Endothelial cell (in vitro differentiated cells): ENCODE measurements around the gene DOCK10. TPM values are rescaled to one million over a fixed set of nuclear protein-coding genes. Genes with fewer than 3 reads are reported as not detected.
A peak's percentile ranks its signal among the peaks of the same experiment; 100 is the strongest.

Experiments
- DNase-seq: peaks from one replicate; pipeline ENCODE4 v3.0.0; 2021; ENCODE audit warnings: low spot score
- H3K27ac Mint-ChIP-seq: one replicate; pipeline ENCODE4 v1.8.0; 2021; ENCODE audit warnings: mixed read lengths, inconsistent platforms; ENCODE audit not compliant: unreplicated experiment
- H3K27me3 Mint-ChIP-seq: one replicate; pipeline ENCODE4 v1.8.0; 2021; ENCODE audit warnings: mild to moderate bottlenecking, moderate library complexity, mixed read lengths, inconsistent platforms; ENCODE audit not compliant: unreplicated experiment
- H3K36me3 Mint-ChIP-seq: one replicate; pipeline ENCODE4 v1.8.0; 2021; ENCODE audit warnings: mild to moderate bottlenecking, low read depth, mixed read lengths, inconsistent platforms; ENCODE audit not compliant: unreplicated experiment
- H3K4me1 Mint-ChIP-seq: one replicate; pipeline ENCODE4 v1.8.0; 2021; ENCODE audit warnings: mild to moderate bottlenecking, mixed read lengths, inconsistent platforms; ENCODE audit not compliant: unreplicated experiment
- H3K4me3 Mint-ChIP-seq: one replicate; pipeline ENCODE4 v1.8.0; 2021; ENCODE audit warnings: mild to moderate bottlenecking, mixed read lengths, inconsistent platforms; ENCODE audit not compliant: unreplicated experiment
- H3K9me3 Mint-ChIP-seq: one replicate; pipeline ENCODE4 v1.8.0; 2021; ENCODE audit warnings: mixed read lengths, inconsistent platforms; ENCODE audit not compliant: unreplicated experiment
- CTCF ChIP-seq: fragments of 200-600 bp; sonication (generic); IDR thresholded peaks from one replicate; pipeline ENCODE4 v1.5.0; 2021; ENCODE audit warnings: antibody characterized with exemption; ENCODE audit not compliant: unreplicated experiment
- total RNA-seq: library from RNA; stranded (reverse); fragmentation: NEBNext Ultra II Directional; extraction: Animal tissue kit (Norgen Biotek cat#: 25700); gene quantifications from one replicate; pipeline ENCODE4 v1.2.1, GENCODE V29; 2021; ENCODE audit not compliant: unreplicated experiment

DOCK10 gene
- total RNA-seq, 1 donor from 2014 or later, result 7.6 TPM

DNA sequence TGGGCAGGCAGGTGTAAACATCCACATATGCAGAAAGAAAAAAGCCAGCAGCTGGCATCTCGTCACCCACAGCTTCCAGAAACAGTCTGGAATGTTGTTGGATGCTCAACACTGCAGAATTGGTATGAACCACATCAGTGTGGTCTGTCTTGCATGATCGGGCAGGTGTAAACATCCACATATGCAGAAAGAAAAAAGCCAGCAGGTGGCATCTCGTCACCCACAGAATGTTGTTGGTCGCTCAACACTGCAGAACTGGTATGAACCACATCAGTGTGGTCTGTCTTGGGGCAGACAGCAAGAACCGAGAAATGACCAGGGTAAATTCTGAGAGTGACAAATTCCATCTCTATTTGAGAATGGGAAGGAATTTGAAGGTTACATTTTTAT, 39.6 kb downstream of the DOCK10 start:
- no peak for DNase-seq
- Mint-ChIP-seq H3K9me3 (no peaks in the 10 kb centered on the region), H3K36me3 (no peaks in the 10 kb centered on the region), H3K4me3 (no peak overlapping the region), H3K27me3 (peaks cover 4% of the 10 kb centered on the region), H3K27ac (no peak overlapping the region), H3K4me1 (peaks cover 13% of the 10 kb centered on the region)
- TF ChIP-seq CTCF, result no peak

DNA sequence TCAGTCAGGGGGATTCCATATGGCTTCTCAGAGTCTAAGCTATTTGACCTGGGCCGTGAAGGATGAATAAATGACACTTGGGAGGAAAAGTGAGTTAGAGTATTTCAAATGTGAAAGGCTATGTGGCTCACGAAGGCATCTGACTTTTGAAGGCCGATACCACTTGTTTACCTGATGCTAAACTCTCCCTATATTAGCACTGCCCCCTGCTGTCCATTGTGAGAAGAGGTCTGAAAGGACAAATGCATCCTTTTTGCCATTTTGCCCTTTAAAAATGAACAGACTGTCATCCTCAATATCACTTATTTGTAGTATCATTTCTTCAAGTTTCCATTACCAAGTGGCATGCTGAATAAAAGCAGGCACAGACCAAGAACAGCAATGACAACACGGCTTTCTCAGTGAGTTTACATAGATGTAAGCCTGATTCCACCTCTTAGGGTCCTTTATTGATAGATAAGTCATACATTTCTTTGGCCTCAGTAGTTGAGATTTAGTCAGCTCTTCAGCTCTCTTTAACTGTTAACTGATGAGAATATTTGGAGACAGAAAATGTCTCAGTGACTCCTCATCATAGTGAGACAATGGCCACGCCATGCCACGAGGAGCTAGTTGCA, 40.1 kb downstream of the DOCK10 start:
- peak; percentile 52 for DNase-seq
- H3K27ac Mint-ChIP-seq, result no peak overlapping the region
- no peak overlapping the region for H3K4me3 Mint-ChIP-seq
- peak; percentile 75 for TF ChIP-seq CTCF
- H3K27me3 Mint-ChIP-seq, result peaks cover 4% of the 10 kb centered on the region
- no peaks in the 10 kb centered on the region for H3K9me3 Mint-ChIP-seq
- H3K36me3 Mint-ChIP-seq, result no peaks in the 10 kb centered on the region
- peaks cover 13% of the 10 kb centered on the region for H3K4me1 Mint-ChIP-seq

DNA sequence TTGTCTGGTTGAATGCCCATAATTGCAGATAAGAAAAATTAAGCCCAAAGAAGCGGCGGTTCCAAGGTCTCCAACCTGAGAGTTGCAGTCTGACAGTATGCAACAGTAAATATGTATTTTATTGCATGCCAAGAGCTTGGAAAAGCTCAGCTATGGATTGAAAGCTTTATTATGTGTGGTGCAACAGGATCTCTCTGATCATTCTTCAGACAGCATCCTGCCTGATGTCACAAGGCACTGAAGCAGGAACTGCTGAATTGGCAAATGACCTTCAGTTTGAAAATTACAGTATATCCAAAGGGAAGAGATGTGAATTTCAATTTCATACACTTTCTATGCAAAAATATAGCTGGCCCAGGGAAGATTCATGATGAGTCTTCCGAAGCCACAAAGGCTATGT, 42.5 kb downstream of the DOCK10 start:
- no peak for DNase-seq
- peaks cover 4% of the 10 kb centered on the region for H3K27me3 Mint-ChIP-seq
- H3K36me3 Mint-ChIP-seq, result no peaks in the 10 kb centered on the region
- no peak overlapping the region for H3K4me3 Mint-ChIP-seq
- H3K27ac Mint-ChIP-seq, result no peak overlapping the region
- TF ChIP-seq CTCF, result no peak
- H3K4me1 Mint-ChIP-seq, result peaks cover 13% of the 10 kb centered on the region
- H3K9me3 Mint-ChIP-seq, result no peaks in the 10 kb centered on the region

GRCh38 chr2:224999321-224999720, 42.9 kb downstream of the DOCK10 start:
- no peak for TF ChIP-seq CTCF
- Mint-ChIP-seq H3K36me3 (no peaks in the 10 kb centered on the region), H3K27ac (no peak overlapping the region)

GRCh38 chr2:224997802-224998201, 44.5 kb downstream of the DOCK10 start:
- no peaks in the 10 kb centered on the region for H3K9me3 Mint-ChIP-seq

More at GRCh38 chr2:224999321-224999720, 42.9 kb downstream of the DOCK10 start:
- Mint-ChIP-seq H3K9me3 (no peaks in the 10 kb centered on the region), H3K4me3 (no peak overlapping the region), H3K27me3 (peaks cover 4% of the 10 kb centered on the region), H3K4me1 (peaks cover 13% of the 10 kb centered on the region)
- no peak for DNase-seq

More at GRCh38 chr2:224997802-224998201, 44.5 kb downstream of the DOCK10 start:
- peaks cover 4% of the 10 kb centered on the region for H3K27me3 Mint-ChIP-seq
- DNase-seq, result no peak
- H3K4me3 Mint-ChIP-seq, result no peak overlapping the region
- no peak overlapping the region for H3K27ac Mint-ChIP-seq
- H3K4me1 Mint-ChIP-seq, result peaks cover 13% of the 10 kb centered on the region
- no peak for TF ChIP-seq CTCF
- H3K36me3 Mint-ChIP-seq, result no peaks in the 10 kb centered on the region
